Measurements from ENCODE around the gene ELMOD1. TPM values are rescaled to one million over a fixed set of nuclear protein-coding genes. Genes with fewer than 3 reads are reported as not detected.

Gene ELMOD1
- total and polyA plus RNA-seq, 2 of the 4 experiments (the other 2 are of a cell fraction): 0.18 to 0.29 TPM

GRCh38 chr11:107623183-107623582 is 32.2 kb downstream of the ELMOD1 start:
- whole genome bisulfite sequencing, 2 experiments (ENCODE audit: extremely low coverage in 2 of 2, insufficient read length in 1 of 2): 60% methylated on average over 1 of the region's 7 CpGs; no CpG with 5 or more reads in 1 of the 2 experiments
- Histone ChIP-seq H3K4me3 (ENCODE audit: insufficient read depth, low read depth, low read length) (no peak overlapping the region), H3K27ac (ENCODE audit: insufficient read depth, low read length) (no peak overlapping the region), H2BK20ac (ENCODE audit: low read depth, low read length) (no peak overlapping the region), H4K20me1 (ENCODE audit: insufficient read depth, low read length) (no peaks in the 10 kb centered on the region), H4K8ac (ENCODE audit: low read depth in 2 of 2, low read length in 2 of 2) (no peak overlapping the region), H3K9me1 (ENCODE audit: insufficient read depth, low read length) (no peaks in the 10 kb centered on the region), H2AK5ac (ENCODE audit: low read depth, low read length) (no peak overlapping the region), H3K56ac (ENCODE audit: extremely low read depth, insufficient read depth, low read length) (no peak overlapping the region), H3K4me1 (ENCODE audit: control insufficient read depth, insufficient read depth, low read length) (no peaks in the 10 kb centered on the region), H2BK15ac (ENCODE audit: low read depth, low read length) (no peak overlapping the region), H3K4me2 (ENCODE audit: low read depth, low read length) (no peak overlapping the region), H3K9me3 (ENCODE audit: control insufficient read depth, insufficient read depth, low read length) (no peaks in the 10 kb centered on the region), H3K36me3 (ENCODE audit: control insufficient read depth, insufficient read depth, low read length) (no peaks in the 10 kb centered on the region), H3K9ac (ENCODE audit: low read depth, low read length) (no peak overlapping the region), H3K18ac (ENCODE audit: low read depth, low read length) (no peak overlapping the region), H2BK120ac (ENCODE audit: low read depth, low read length) (no peak overlapping the region), H3K23ac (ENCODE audit: low read depth, low read length) (no peak overlapping the region), H2BK5ac (ENCODE audit: low read depth, low read length, poor library complexity, severe bottlenecking) (no peak overlapping the region), H3K14ac (replicated peaks; ENCODE audit: low read depth, low read length) (no peak overlapping the region), H4K5ac (ENCODE audit: low read depth, low read length) (no peak overlapping the region), H3K4ac (ENCODE audit: low read depth, low read length) (no peak overlapping the region), H2AFZ (replicated peaks; ENCODE audit: low read length, poor library complexity) (no peak overlapping the region), H2AK9ac (replicated peaks; ENCODE audit: low read depth, low read length, poor library complexity) (no peak overlapping the region), H3K79me1 (ENCODE audit: low read depth in 1 of 2, low read length in 2 of 2) (no peaks in the 10 kb centered on the region), H3K27me3 (ENCODE audit: control insufficient read depth, insufficient read depth, low read length) (peaks cover 6% of the 10 kb centered on the region), H4K91ac (ENCODE audit: insufficient read depth, low read depth, low read length) (no peak overlapping the region)
- ChIA-PET POLR2A (ENCODE audit: unreplicated experiment) (no interaction called here), CTCF (no interaction called here)
- dilution Hi-C loops (cut with HindIII; ENCODE audit: low sequenced_read_pairs, unreplicated experiment): no loop called here
- TF ChIP-seq FOS (IDR thresholded peaks at IDR 0.05; ENCODE audit: low read depth, low read length) (no peak), MXI1 (IDR thresholded peaks at IDR 0.05; ENCODE audit: borderline replicate concordance, low read depth, low read length) (no peak), RCOR1 (IDR thresholded peaks at IDR 0.05; ENCODE audit: insufficient replicate concordance, low read length) (no peak), SMC3 (IDR thresholded peaks at IDR 0.05; ENCODE audit: low read depth, low read length) (no peak), NFE2L2 (IDR thresholded peaks at IDR 0.05; ENCODE audit: low read depth, low read length) (no peak), MAFK (IDR thresholded peaks at IDR 0.05; ENCODE audit: low read depth, low read length) (no peak), ELK1 (IDR thresholded peaks at IDR 0.05; ENCODE audit: borderline replicate concordance, low read depth, low read length) (no peak), CHD1 (IDR thresholded peaks at IDR 0.05; ENCODE audit: low read depth, low read length) (no peak), MAZ (IDR thresholded peaks at IDR 0.05; ENCODE audit: borderline replicate concordance, low read depth, low read length) (no peak), BHLHE40 (IDR thresholded peaks at IDR 0.05; ENCODE audit: low read depth, low read length) (no peak), USF2 (IDR thresholded peaks at IDR 0.05; ENCODE audit: low read depth, low read length) (no peak), CTCF (conservative IDR thresholded peaks at IDR 0.05; ENCODE audit: low read depth, low read length) (no peak), POLR2A (IDR thresholded peaks at IDR 0.05; ENCODE audit: low read depth, low read length) (no peak), CEBPB (IDR thresholded peaks at IDR 0.05; ENCODE audit: low read depth, low read length) (no peak), RFX5 (IDR thresholded peaks at IDR 0.05; ENCODE audit: low read depth, low read length) (no peak), RAD21 (IDR thresholded peaks at IDR 0.05; ENCODE audit: low read length) (no peak)
- no peak for ATAC-seq (ENCODE audit: low read depth)
- no TSS peak for BruUV-seq (replicated peaks)
- in situ Hi-C loops (cut with MboI; ENCODE audit: low sequenced_read_pairs): no loop called here
- no peak for DNase-seq
- intact Hi-C loops (cut with micrococcal nuclease): no loop called here
